K562 (cell line): ENCODE measurements around the gene UNC45A. TPM values are rescaled to one million over a fixed set of nuclear protein-coding genes. Genes with fewer than 3 reads are reported as not detected.

Source experiments
- ARNT ChIP-seq, 2 experiments: fragments of 450-650 bp; IDR thresholded peaks; 2 replicates each; pipeline ENCODE4 v1.6.1; 2016; ENCODE audit warnings: mild to moderate bottlenecking in 1 of 2
- EGR1 ChIP-seq: fragments of 450-650 bp; conservative IDR thresholded peaks from 2 replicates; pipeline ENCODE4 v1.6.1; 2017; ENCODE audit warnings: mild to moderate bottlenecking
- GATAD2A ChIP-seq: fragments of 450-650 bp; IDR thresholded peaks from 2 replicates; pipeline ENCODE4 v1.6.1; 2017
- MXI1 ChIP-seq: IDR thresholded peaks from 2 replicates; pipeline ENCODE4 v1.6.1; 2011; ENCODE audit warnings: low read depth, mild to moderate bottlenecking, improper control_type of control experiment, low read length
- NELFE ChIP-seq: IDR thresholded peaks from 2 replicates; pipeline ENCODE4 v1.6.1; 2011; ENCODE audit warnings: mild to moderate bottlenecking; ENCODE audit not compliant: insufficient read depth, insufficient read length
- NFIC ChIP-seq: fragments of 450-650 bp; IDR thresholded peaks from 2 replicates; pipeline ENCODE4 v1.6.1; 2017; ENCODE audit warnings: mild to moderate bottlenecking, inconsistent platforms
- RBFOX2 ChIP-seq: fragments of 200-400 bp; formaldehyde crosslinking; IDR thresholded peaks from 2 replicates; pipeline ENCODE4 v1.6.1; 2017; ENCODE audit warnings: low read depth, mild to moderate bottlenecking, low read length, moderate library complexity
- RBM17 ChIP-seq: fragments of 200-400 bp; formaldehyde crosslinking; IDR thresholded peaks from 2 replicates; pipeline ENCODE4 v1.6.1; 2017; ENCODE audit warnings: low read depth, mild to moderate bottlenecking, low read length, borderline replicate concordance
- SAFB2 ChIP-seq: fragments of 200-400 bp; formaldehyde crosslinking; IDR thresholded peaks from 2 replicates; pipeline ENCODE4 v1.6.1; 2018; ENCODE audit warnings: borderline replicate concordance, low read length, low read depth, moderate library complexity; ENCODE audit not compliant: severe bottlenecking
- SRF ChIP-seq, 2 experiments: fragments of 250-450, 450-650 bp in 1 of 2; sonication (Bioruptor Pico) in 1 of 2; sonication (generic) in 1 of 2; formaldehyde crosslinking; IDR thresholded peaks; 2 replicates each; pipeline versions ENCODE4 v1.5.0 to v1.5.1; 2020 to 2022; ENCODE audit warnings: mild to moderate bottlenecking in 1 of 2, missing genetic modification reagents in 1 of 2
- SRSF9 ChIP-seq: fragments of 200-400 bp; formaldehyde crosslinking; IDR thresholded peaks from 2 replicates; pipeline ENCODE4 v1.6.1; 2017; ENCODE audit warnings: low read depth, low read length, borderline replicate concordance
- TBP ChIP-seq: optimal IDR thresholded peaks from 2 replicates; pipeline ENCODE3; 2011; ENCODE audit warnings: low read depth, low read length, improper control_type of control experiment
- TGIF2 ChIP-seq: sonication (generic); formaldehyde crosslinking; IDR thresholded peaks from 2 replicates; pipeline ENCODE4 v1.8.1; 2022; ENCODE audit warnings: mild to moderate bottlenecking, missing genetic modification reagents, moderate library complexity
- U2AF1 ChIP-seq: fragments of 200-400 bp; formaldehyde crosslinking; optimal IDR thresholded peaks from 2 replicates; pipeline ENCODE3; 2017; ENCODE audit warnings: mild to moderate bottlenecking, low read depth, low read length, moderate library complexity
- ZC3H11A ChIP-seq: IDR thresholded peaks from 2 replicates; pipeline ENCODE4 v1.6.1; 2012; ENCODE audit warnings: low read depth, low read length, improper control_type of control experiment
- ZKSCAN1 ChIP-seq: fragments of 150-350 bp; IDR thresholded peaks from 2 replicates; pipeline ENCODE4 v1.6.1; 2016; ENCODE audit warnings: low read depth, low read length
- ZNF140 ChIP-seq: fragments of 250-450 bp; sonication (Bioruptor Pico); IDR thresholded peaks from 2 replicates; pipeline ENCODE4 v1.8.0; 2021; ENCODE audit warnings: moderate library complexity, mild to moderate bottlenecking, inconsistent platforms
- ZNF696 ChIP-seq: fragments of 250-450 bp; sonication (Bioruptor Pico); conservative IDR thresholded peaks from 2 replicates; pipeline ENCODE4 v1.4.0; 2020; ENCODE audit warnings: mild to moderate bottlenecking, moderate library complexity
- ZNF717 ChIP-seq: fragments of 250-450 bp; sonication (Bioruptor Pico); IDR thresholded peaks from 2 replicates; pipeline ENCODE4 v1.5.0; 2021
- ZZZ3 ChIP-seq: fragments of 450-650 bp; IDR thresholded peaks from 2 replicates; pipeline ENCODE4 v1.6.1; 2016; ENCODE audit warnings: antibody characterized with exemption, mild to moderate bottlenecking, moderate library complexity
- polyA plus RNA-seq, 8 experiments: library from polyadenylated mRNA; depleted of rRNA in 4 of 8; stranded (reverse) in 5 of 8; unstranded in 3 of 8; fragments of >200 nt; fragmentation: Nextera tagmentation in 2 of 8; fragmentation: Illumina TruSeq in 1 of 8; extraction: Ambion mirVana in 2 of 8; extraction: Trizol in 1 of 8; gene quantifications; 2 replicates each; pipeline versions ENCODE4 v1.2.1 to v1.2.3, GENCODE V29; 2011 to 2014; ENCODE audit warnings: inconsistent platforms in 1 of 8, missing spikeins in 1 of 8
- total RNA-seq, 7 experiments: library from RNA; depleted of rRNA in 6 of 7; stranded (reverse); fragments of >200 nt in 6 of 7; fragmentation: Illumina TruSeq in 2 of 7; extraction: Trizol in 2 of 7; gene quantifications; 2 replicates each; pipeline versions ENCODE4 v1.2.1 to v1.2.3, GENCODE V29; 2011 to 2021; ENCODE audit warnings: low replicate concordance in 1 of 7
- TF ChIP-seq, protein P1 (sequence below): sonication (generic); formaldehyde crosslinking; IDR thresholded peaks from 2 replicates; pipeline ENCODE4 v1.8.0; 2022; ENCODE audit warnings: mild to moderate bottlenecking, missing genetic modification reagents, borderline replicate concordance
- TF ChIP-seq, protein P2 (sequence below): fragments of 250-450 bp; sonication (Bioruptor Pico); IDR thresholded peaks from 2 replicates; pipeline ENCODE4 v1.5.0; 2020; ENCODE audit warnings: mild to moderate bottlenecking
- TF ChIP-seq, protein P3 (sequence below): fragments of 450-650 bp; formaldehyde crosslinking; IDR thresholded peaks from 2 replicates; pipeline ENCODE4 v1.4.0; 2020; ENCODE audit warnings: mild to moderate bottlenecking
- TF ChIP-seq, protein P4 (sequence below): fragments of 450-650 bp; IDR thresholded peaks from 2 replicates; pipeline ENCODE4 v1.6.1; 2018; ENCODE audit warnings: mild to moderate bottlenecking, low read depth; ENCODE audit not compliant: partially characterized antibody

UNC45A gene
- total and polyA plus RNA-seq, 9 of the 15 experiments (the other 6 are each of a cell fraction or from before 2014, with no cell fraction given): 22.4 to 79.3 (median 43.7) TPM

DNA sequence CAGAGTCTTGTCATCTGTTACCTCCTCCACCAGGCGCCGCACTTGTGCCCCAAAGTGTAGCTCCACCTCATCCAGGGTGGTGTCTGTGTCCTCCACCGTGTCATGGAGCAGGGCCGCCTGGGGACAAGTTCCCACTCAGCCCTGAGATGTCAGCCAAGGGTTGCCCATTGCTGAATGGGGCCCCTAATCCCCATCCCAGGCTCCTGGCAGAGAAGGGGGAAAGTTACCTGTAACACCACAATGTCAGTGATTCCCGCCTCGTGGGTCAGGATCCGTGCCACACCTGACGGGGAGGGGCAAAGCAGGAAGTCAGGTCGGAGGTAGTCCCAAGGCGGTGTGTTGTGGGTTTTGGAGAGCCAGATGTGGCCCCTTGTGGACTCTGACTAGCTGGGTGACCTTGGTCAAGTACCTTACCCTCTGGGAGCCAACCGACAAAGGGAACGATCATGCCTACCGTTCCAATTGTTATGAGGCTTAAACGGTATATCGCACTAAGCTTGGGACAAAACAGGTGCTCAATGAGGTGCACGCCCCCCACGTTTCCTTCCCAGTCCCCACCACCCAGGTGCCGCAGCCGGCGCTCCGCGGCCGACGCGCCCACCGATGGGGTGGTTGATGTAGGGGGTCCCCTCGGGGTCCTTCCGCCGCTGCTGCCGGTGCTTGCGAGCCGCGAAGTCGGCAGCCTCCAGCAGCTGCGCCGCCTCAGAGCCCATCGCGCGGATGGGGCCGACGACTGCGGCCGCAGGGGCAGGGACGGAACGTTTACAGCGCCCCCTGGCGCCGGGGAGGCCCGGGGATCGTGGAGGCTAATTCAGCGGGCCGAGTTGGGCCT is 3.0 kb upstream of the UNC45A start, which contains the start of gene HDDC3 (continued):
- TF ChIP-seq SRF (CRISPR knock-in tag; IDR thresholded peaks at IDR 0.05): peak; percentile 33 to 95; a peak in 3 of 4 replicates
- peak; percentile 55 for TF ChIP-seq MXI1
- no peak for TF ChIP-seq ZNF140 (CRISPR knock-in tag)
- TF ChIP-seq ZZZ3: no peak
- no peak for TF ChIP-seq ZNF717 (CRISPR knock-in tag)
- peak; percentile 97 for TF ChIP-seq RBFOX2
- TF ChIP-seq SRSF9: no peak
- TF ChIP-seq NFIC: peak; percentile 43
- TF ChIP-seq ZKSCAN1: 0 out of 2 replicates have a peak, but pooled peaks have one; percentile 50
- TF ChIP-seq SAFB2: no peak
- TF ChIP-seq, protein P1, sequence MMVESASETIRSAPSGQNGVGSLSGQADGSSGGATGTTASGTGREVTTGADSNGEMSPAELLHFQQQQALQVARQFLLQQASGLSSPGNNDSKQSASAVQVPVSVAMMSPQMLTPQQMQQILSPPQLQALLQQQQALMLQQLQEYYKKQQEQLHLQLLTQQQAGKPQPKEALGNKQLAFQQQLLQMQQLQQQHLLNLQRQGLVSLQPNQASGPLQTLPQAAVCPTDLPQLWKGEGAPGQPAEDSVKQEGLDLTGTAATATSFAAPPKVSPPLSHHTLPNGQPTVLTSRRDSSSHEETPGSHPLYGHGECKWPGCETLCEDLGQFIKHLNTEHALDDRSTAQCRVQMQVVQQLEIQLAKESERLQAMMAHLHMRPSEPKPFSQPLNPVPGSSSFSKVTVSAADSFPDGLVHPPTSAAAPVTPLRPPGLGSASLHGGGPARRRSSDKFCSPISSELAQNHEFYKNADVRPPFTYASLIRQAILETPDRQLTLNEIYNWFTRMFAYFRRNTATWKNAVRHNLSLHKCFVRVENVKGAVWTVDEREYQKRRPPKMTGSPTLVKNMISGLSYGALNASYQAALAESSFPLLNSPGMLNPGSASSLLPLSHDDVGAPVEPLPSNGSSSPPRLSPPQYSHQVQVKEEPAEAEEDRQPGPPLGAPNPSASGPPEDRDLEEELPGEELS: no peak
- no peak for TF ChIP-seq ARNT (IDR thresholded peaks at IDR 0.05)
- no peak for TF ChIP-seq RBM17
- TF ChIP-seq, protein P2, sequence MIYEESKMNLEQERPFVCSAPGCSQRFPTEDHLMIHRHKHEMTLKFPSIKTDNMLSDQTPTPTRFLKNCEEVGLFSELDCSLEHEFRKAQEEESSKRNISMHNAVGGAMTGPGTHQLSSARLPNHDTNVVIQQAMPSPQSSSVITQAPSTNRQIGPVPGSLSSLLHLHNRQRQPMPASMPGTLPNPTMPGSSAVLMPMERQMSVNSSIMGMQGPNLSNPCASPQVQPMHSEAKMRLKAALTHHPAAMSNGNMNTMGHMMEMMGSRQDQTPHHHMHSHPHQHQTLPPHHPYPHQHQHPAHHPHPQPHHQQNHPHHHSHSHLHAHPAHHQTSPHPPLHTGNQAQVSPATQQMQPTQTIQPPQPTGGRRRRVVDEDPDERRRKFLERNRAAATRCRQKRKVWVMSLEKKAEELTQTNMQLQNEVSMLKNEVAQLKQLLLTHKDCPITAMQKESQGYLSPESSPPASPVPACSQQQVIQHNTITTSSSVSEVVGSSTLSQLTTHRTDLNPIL: no peak
- no peak for TF ChIP-seq NELFE
- no peak for TF ChIP-seq ZC3H11A
- TF ChIP-seq TBP: peak; percentile 75
- TF ChIP-seq GATAD2A: peak; percentile 88
- no peak for TF ChIP-seq EGR1
- no peak for TF ChIP-seq TGIF2 (CRISPR knock-in tag)
- peak; percentile 83 for TF ChIP-seq U2AF1
- TF ChIP-seq, protein P3, sequence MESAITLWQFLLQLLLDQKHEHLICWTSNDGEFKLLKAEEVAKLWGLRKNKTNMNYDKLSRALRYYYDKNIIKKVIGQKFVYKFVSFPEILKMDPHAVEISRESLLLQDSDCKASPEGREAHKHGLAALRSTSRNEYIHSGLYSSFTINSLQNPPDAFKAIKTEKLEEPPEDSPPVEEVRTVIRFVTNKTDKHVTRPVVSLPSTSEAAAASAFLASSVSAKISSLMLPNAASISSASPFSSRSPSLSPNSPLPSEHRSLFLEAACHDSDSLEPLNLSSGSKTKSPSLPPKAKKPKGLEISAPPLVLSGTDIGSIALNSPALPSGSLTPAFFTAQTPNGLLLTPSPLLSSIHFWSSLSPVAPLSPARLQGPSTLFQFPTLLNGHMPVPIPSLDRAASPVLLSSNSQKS: no peak
- no peak for TF ChIP-seq ZNF696 (CRISPR knock-in tag)
- TF ChIP-seq, protein P4, sequence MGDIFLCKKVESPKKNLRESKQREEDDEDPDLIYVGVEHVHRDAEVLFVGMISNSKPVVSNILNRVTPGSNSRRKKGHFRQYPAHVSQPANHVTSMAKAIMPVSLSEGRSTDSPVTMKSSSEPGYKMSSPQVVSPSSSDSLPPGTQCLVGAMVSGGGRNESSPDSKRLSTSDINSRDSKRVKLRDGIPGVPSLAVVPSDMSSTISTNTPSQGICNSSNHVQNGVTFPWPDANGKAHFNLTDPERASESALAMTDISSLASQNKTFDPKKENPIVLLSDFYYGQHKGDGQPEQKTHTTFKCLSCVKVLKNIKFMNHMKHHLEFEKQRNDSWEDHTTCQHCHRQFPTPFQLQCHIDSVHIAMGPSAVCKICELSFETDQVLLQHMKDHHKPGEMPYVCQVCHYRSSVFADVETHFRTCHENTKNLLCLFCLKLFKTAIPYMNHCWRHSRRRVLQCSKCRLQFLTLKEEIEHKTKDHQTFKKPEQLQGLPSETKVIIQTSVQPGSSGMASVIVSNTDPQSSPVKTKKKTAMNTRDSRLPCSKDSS: no peak
